Peyer's patch (tissue), 4 donors: ENCODE results near the gene GPT2.

Experiments
- CTCF ChIP-seq, 6 experiments: fragments of 450-650 bp in 4 of 6; fragments of 200-600 bp in 2 of 6; sonication (generic) in 1 of 6; IDR thresholded peaks; one replicate each; pipeline ENCODE4 v1.5.1; 2017 to 2019; ENCODE audit warnings: antibody characterized with exemption in 6 of 6, mild to moderate bottlenecking in 3 of 6, moderate library complexity in 1 of 6
- POLR2A ChIP-seq, 2 donors: fragments of 450-650 bp; IDR thresholded peaks; one replicate each; pipeline ENCODE4 v1.5.1; 2017; ENCODE audit warnings: antibody characterized with exemption in 2 of 2, mild to moderate bottlenecking in 2 of 2, moderate library complexity in 2 of 2

GRCh38 chr16:46887524-46887854 lies 3.3 kb downstream of the GPT2 start:
- TF ChIP-seq CTCF (IDR thresholded peaks at IDR 0.05) (no peak), POLR2A (IDR thresholded peaks at IDR 0.05) (no peak)
